GM13976 (cell line): ENCODE data around the gene CCDC179.

Experiments used
- DNase-seq: peaks from one replicate; pipeline ENCODE4 v3.0.0; 2012; ENCODE audit warnings: low spot score
- in situ Hi-C: fragments of 300-500 bp; cut with MboI; formaldehyde crosslinking; loops from one replicate; pipeline ENCODE4 v1.12.0; 2022; ENCODE audit warnings: low sequenced_read_pairs, mixed read lengths, inconsistent platforms; ENCODE audit not compliant: unreplicated experiment
- TF ChIP-seq, protein P1 (sequence below): IDR thresholded peaks from 2 replicates; pipeline ENCODE4 v1.5.1; 2012; ENCODE audit warnings: borderline replicate concordance, mild to moderate bottlenecking; ENCODE audit not compliant: insufficient read depth; ENCODE audit errors: extremely low read depth, missing control alignments, control extremely low read depth

The CCDC179 gene

DNA sequence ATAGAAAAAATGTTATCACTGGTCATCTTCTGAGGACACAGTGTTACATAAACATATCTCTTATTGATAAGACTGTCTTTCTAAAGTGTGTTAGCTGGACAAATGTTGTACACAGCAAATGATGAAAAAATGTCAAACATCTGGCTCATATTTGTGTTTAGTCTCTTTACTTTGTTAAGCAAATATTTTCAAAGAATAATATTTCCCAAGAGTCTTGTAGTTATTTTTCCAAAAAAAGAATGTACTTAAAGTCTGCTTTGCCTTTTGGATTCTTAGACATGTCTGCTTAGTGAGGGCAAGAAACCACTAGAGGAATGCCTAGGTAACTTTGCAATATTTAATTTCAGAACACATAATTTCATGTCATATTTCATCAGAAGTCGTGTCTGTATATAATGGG is 23.9 kb upstream of the CCDC179 start:
- in situ Hi-C loops: no loop called here
- TF ChIP-seq, protein P1, sequence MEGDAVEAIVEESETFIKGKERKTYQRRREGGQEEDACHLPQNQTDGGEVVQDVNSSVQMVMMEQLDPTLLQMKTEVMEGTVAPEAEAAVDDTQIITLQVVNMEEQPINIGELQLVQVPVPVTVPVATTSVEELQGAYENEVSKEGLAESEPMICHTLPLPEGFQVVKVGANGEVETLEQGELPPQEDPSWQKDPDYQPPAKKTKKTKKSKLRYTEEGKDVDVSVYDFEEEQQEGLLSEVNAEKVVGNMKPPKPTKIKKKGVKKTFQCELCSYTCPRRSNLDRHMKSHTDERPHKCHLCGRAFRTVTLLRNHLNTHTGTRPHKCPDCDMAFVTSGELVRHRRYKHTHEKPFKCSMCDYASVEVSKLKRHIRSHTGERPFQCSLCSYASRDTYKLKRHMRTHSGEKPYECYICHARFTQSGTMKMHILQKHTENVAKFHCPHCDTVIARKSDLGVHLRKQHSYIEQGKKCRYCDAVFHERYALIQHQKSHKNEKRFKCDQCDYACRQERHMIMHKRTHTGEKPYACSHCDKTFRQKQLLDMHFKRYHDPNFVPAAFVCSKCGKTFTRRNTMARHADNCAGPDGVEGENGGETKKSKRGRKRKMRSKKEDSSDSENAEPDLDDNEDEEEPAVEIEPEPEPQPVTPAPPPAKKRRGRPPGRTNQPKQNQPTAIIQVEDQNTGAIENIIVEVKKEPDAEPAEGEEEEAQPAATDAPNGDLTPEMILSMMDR: no peak
- no peak for DNase-seq

DNA sequence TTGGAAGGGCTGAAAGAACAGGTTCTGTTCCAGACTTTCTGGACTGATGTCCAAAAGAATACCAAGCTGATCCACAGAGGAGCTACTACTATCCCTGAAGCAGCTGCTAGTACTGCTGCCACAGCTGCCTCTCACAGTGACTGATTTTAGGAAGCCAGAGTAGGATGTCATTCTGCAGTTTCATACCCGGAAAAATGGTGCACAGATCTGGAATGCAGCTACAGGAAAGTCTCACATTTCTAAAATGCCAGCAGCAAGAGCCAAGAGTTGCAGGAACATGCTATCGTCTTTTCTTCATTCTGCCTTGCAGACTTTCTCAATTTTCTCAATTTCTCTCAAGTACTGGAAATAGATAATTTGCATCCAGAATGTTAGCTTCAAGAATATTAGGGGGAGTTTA is 19.4 kb upstream of the CCDC179 start:
- in situ Hi-C loops: no loop called here
- no peak for DNase-seq

GRCh38 chr11:22878604-22879003 is 18.3 kb upstream of the CCDC179 start:
- TF ChIP-seq, protein P1: no peak
- in situ Hi-C loops: no loop called here
- no peak for DNase-seq

More for the DNA sequence above, 19.4 kb upstream of the CCDC179 start:
- TF ChIP-seq, protein P1: no peak

GRCh38 chr11:22878039-22878438 is 17.8 kb upstream of the CCDC179 start:
- in situ Hi-C loops: no loop called here
- DNase-seq: no peak
- TF ChIP-seq, protein P1: no peak

- TF ChIP-seq, protein P1: peak; percentile 46
- in situ Hi-C loops: no loop called here
- peak; percentile 59 for DNase-seq
These were observed 15.7 kb upstream of the CCDC179 start for GRCh38 chr11:22875869-22876473.

DNA sequence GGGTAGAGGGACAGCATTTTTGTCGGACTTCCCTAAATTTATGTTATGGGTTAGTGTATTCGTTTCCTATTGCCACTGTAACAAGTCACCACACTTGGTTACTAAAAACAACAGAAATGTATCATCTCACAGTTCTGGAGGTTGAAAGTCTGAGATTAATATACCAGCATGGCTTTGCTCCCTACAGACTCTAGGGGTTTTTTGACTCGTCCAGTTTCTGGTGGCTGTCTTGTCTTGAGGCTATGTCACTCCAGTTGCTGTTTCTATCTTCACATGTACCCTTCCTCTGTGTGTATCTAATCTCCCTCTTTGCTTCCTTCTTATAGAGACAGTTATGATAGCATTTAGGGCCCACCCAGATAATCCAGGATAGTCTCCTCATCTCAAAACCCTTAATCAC is 9.1 kb upstream of the CCDC179 start:
- no peak for DNase-seq
- in situ Hi-C loops: no loop called here

More for the DNA sequence above, 9.1 kb upstream of the CCDC179 start:
- TF ChIP-seq, protein P1: no peak
